Measurements from ENCODE around the gene B4GALNT3. TPM values are rescaled to one million over a fixed set of nuclear protein-coding genes. Genes with fewer than 3 reads are reported as not detected.

Gene B4GALNT3
- total RNA-seq, 1 experiment from 2014 or later = 23.3 TPM

DNA sequence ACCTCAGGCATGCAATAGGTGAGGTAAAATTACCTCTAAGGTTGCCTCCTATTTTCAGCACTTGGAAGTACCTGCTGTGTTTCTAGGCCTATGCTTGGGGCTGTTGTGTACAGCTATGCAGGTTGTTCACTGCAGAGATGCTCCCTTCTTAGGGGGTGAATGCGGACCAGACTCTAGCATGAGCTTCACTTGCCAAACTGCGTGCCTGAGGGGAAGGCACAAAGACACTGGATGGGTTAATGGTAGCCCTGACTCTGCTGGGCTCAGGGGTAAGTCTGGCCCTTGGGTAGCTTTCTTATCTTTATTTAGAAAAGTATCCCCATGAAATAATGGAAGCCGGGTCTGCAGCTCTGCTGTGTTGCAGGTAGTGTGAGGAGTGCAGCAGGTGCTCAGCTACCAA lies 35.7 kb downstream of the B4GALNT3 start:
- no peak overlapping the region for H2BK5ac ChIP-seq (ENCODE audit: insufficient read length, low read length)
- Mint-ChIP-seq H3K4me1 (peaks cover 4 to 5% of the 10 kb centered on the region in 2 experiments; a peak in 3 of 4 replicates), H3K36me3 (ENCODE audit: insufficient read depth in 1 of 3, low read depth in 3 of 3) (peaks cover 3 to 11% (median 8%) of the 10 kb centered on the region in 3 experiments; a peak in 5 of 7 replicates), H3K27me3 (ENCODE audit: low read depth) (no peaks in the 10 kb centered on the region), H3K4me3 (no peak overlapping the region), H3K9me3 (peaks cover 15 to 25% of the 10 kb centered on the region in 2 experiments; a peak in 4 of 5 replicates), H3K27ac (no peak overlapping the region)
- no peak overlapping the region for H3K9ac ChIP-seq (ENCODE audit: extremely low read depth, insufficient read length, low read length)
- no peak overlapping the region for H2BK20ac ChIP-seq (ENCODE audit: low read depth, low read length, poor library complexity, severe bottlenecking)
- no peak overlapping the region for H3K18ac ChIP-seq (ENCODE audit: insufficient read length, low read depth, low read length)
- H2AK5ac ChIP-seq (ENCODE audit: insufficient read length, low read length) = no peak overlapping the region
- H3K9me3 ChIP-seq (ENCODE audit: control insufficient read depth, low read depth, low read length) = no peaks in the 10 kb centered on the region
- no peak overlapping the region for H2BK120ac ChIP-seq (ENCODE audit: low read depth, low read length, poor library complexity, severe bottlenecking)
- TF ChIP-seq, protein P1, sequence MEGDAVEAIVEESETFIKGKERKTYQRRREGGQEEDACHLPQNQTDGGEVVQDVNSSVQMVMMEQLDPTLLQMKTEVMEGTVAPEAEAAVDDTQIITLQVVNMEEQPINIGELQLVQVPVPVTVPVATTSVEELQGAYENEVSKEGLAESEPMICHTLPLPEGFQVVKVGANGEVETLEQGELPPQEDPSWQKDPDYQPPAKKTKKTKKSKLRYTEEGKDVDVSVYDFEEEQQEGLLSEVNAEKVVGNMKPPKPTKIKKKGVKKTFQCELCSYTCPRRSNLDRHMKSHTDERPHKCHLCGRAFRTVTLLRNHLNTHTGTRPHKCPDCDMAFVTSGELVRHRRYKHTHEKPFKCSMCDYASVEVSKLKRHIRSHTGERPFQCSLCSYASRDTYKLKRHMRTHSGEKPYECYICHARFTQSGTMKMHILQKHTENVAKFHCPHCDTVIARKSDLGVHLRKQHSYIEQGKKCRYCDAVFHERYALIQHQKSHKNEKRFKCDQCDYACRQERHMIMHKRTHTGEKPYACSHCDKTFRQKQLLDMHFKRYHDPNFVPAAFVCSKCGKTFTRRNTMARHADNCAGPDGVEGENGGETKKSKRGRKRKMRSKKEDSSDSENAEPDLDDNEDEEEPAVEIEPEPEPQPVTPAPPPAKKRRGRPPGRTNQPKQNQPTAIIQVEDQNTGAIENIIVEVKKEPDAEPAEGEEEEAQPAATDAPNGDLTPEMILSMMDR (conservative IDR thresholded peaks at IDR 0.05) = no peak
- H2BK12ac ChIP-seq (ENCODE audit: insufficient read length, low read depth, low read length) = no peak overlapping the region
- no peak overlapping the region for H3K27ac ChIP-seq (ENCODE audit: insufficient read length, low read depth, low read length)
- no peak overlapping the region for H4K8ac ChIP-seq (replicated peaks; ENCODE audit: insufficient read length, low read depth, low read length)
- no CpG with 5 or more reads among the region's 3 CpGs for WGBS (ENCODE audit: extremely low coverage, insufficient read length, low lambda C conversion rate)
- no peak overlapping the region for H3T11ph ChIP-seq (ENCODE audit: low read length)
- H4K91ac ChIP-seq (ENCODE audit: insufficient read length, low read depth, low read length) = no peak overlapping the region
- H3K4me1 ChIP-seq (ENCODE audit: insufficient read depth, low read length) = no peaks in the 10 kb centered on the region
- no peaks in the 10 kb centered on the region for H3K23me2 ChIP-seq (ENCODE audit: insufficient read length, low read depth, low read length, poor library complexity, severe bottlenecking)
- no peaks in the 10 kb centered on the region for H3K27me3 ChIP-seq (ENCODE audit: insufficient read depth, low read length)
- peak; percentile 17 for DNase-seq
- H3K56ac ChIP-seq (ENCODE audit: insufficient read length, low read depth, low read length) = no peak overlapping the region
- no peaks in the 10 kb centered on the region for H3K79me1 ChIP-seq (ENCODE audit: insufficient read depth, low read depth, low read length, poor library complexity, severe bottlenecking)
- no peaks in the 10 kb centered on the region for H3K79me2 ChIP-seq (ENCODE audit: insufficient read depth, low read length)
- no peak overlapping the region for H2AFZ ChIP-seq (ENCODE audit: low read length)
- H4K20me1 ChIP-seq (ENCODE audit: control insufficient read depth, insufficient read depth, insufficient read length) = no peaks in the 10 kb centered on the region
- no peak overlapping the region for H2BK15ac ChIP-seq (ENCODE audit: low read depth, low read length)
- H4K5ac ChIP-seq (ENCODE audit: insufficient read length, low read depth, low read length) = no peak overlapping the region
- no peak overlapping the region for H3K4ac ChIP-seq (ENCODE audit: low read depth, low read length)
- H3K23ac ChIP-seq (ENCODE audit: insufficient read length, low read depth, low read length) = no peak overlapping the region
- H3K14ac ChIP-seq (ENCODE audit: insufficient read depth, low read length) = no peak overlapping the region
- no peak overlapping the region for H3K4me2 ChIP-seq (ENCODE audit: insufficient read depth, insufficient read length, low read length)

All from H9 (cell line).